T47D (cell line): Measurements from ENCODE around the gene ARL10.
A peak's percentile ranks its signal among the peaks of the same experiment; 100 is the strongest.

ENCODE experiments used
- DNase-seq, 2 experiments: peaks; one replicate each; pipeline versions ENCODE4 v3.0.0 to v3.0.0-alpha.2; 2011 to 2012; ENCODE audit warnings: low read depth in 1 of 2, low spot score in 1 of 2
- JUND ChIP-seq: IDR thresholded peaks from 2 replicates; pipeline ENCODE4 v1.6.1; 2012; ENCODE audit warnings: low read depth
- in situ Hi-C: cut with HindIII; loops from 2 replicates; pipeline ENCODE4 v1.10.0; 2016; ENCODE audit warnings: low sequenced_read_pairs, low pct_unique_long_range_greater_than_20kb

The ARL10 gene

GRCh38 chr5:176387384-176387925 is 22.2 kb downstream of the ARL10 start:
- DNase-seq, result no peak
- in situ Hi-C loops, result no loop called here
- TF ChIP-seq JUND, result no peak

DNA sequence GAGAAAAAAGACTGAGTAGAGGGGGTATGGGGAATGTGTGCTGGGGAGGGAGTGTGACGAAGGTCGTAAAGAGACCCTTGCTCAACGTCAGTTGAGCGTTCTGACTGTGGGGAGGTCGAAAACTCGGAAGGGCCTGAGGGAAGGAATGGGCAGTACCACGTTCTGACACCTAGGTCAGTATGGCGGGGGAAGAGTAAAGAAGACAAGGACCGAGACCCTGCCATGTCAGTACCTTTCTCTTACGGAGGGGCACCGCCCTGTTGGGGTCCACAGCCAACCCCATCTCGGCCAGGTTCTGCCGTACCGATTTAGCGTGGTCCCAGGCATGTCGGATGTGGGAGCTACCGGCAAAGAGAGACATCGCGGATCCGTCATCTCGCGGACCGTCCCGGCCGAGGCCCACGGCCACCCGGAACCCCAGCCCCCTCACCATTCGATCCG is 22.7 kb downstream of the ARL10 start:
- DNase-seq, result peak in 1 of 2 experiments; percentile 23
- in situ Hi-C loops, result no loop called here

DNA sequence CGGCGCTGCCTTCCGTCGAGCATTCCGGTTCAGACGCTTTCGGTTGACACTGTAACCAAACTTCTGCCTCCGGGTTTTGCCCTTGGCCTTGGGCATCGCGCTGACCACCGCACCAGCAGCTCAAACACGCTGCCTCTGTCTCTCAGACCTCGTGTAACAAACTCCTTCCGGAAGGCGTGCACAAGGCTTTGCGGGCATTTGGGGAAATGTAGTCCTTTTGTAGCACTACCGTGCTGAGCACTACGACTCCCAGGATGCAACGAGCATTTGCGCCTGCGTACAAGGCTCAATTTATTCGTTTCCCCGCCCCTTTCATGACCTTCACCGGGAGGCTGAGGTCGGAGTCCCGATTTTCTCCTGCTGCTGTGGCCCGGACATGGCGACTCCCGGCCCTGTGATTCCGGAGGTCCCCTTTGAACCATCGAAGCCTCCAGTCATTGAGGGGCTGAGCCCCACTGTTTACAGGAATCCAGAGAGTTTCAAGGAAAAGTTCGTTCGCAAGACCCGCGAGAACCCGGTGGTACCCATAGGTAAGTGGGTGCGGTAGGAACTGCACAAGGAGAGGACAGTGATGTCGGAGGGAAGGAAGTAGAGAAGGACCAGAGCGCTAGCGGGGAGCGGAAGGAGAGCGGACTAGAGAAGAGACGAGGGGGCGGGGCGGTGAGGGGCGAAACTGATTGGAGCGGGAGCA is 23.3 kb downstream of the ARL10 start, which contains the start of the genes HIGD2A and NOP16:
TSS of gene HIGD2A (plus strand) at position 308 of the 691 bp plus-strand sequence. CDS start at position 377, 69 bp downstream.
TSS of gene NOP16 (minus strand) at position 155 of the 691 bp plus-strand sequence. CDS start at position 96, 59 bp downstream.
- no peak for TF ChIP-seq JUND
- in situ Hi-C loops, result no loop called here
- peak; percentile 98 to 99 for DNase-seq

More for the DNA sequence above, 22.7 kb downstream of the ARL10 start:
- no peak for TF ChIP-seq JUND

GRCh38 chr5:176389135-176390123 is 24.1 kb downstream of the ARL10 start:
- DNase-seq, result no peak
- in situ Hi-C loops, result no loop called here
- TF ChIP-seq JUND, result no peak

- in situ Hi-C loops, result no loop called here
- no peak for DNase-seq
These were observed 26.2 kb downstream of the ARL10 start for GRCh38 chr5:176391479-176391878.

DNA sequence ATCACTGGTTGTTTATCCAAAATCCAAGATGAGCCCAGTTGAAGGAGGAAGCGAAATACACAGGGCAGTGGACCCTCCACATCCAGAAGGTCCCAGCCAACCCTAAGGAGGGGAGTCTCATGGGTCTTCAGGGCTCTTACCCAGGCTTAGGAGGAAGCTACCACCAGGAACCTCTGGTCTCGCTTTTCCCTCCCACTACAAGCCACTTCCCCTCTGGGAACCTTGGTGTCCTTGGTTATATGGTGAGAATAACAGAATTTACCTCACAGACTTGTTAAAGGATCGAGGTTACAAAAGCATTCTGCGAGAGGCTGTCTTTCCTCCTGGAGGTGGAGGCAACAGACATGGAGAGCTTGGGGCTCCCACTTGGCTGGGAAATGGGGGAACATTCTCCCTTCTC is 26.7 kb downstream of the ARL10 start:
- in situ Hi-C loops, result no loop called here
- no peak for DNase-seq
- TF ChIP-seq JUND, result no peak

More at GRCh38 chr5:176391479-176391878, 26.2 kb downstream of the ARL10 start:
- no peak for TF ChIP-seq JUND

DNA sequence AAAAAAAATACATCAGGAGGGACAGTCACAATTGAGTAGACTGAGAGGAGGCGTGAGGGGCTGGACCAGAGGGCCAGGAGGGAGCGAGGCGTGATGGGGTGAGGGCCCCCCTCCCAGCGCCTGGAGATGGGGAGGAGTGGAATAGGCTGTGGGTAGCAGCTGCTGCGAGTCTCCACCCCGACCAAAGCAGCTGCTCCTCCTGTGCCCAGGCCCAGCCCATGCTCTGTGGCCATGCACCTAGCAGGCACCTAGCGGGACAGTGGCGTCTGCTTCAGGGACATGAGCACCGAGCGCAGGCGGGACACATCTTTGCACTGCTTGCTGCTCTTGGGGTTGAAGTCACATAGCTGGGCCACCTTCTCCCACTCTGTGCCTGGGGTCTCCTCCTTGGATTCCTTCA is 27.2 kb downstream of the ARL10 start:
- no peak for TF ChIP-seq JUND
- DNase-seq, result no peak
- in situ Hi-C loops, result no loop called here

DNA sequence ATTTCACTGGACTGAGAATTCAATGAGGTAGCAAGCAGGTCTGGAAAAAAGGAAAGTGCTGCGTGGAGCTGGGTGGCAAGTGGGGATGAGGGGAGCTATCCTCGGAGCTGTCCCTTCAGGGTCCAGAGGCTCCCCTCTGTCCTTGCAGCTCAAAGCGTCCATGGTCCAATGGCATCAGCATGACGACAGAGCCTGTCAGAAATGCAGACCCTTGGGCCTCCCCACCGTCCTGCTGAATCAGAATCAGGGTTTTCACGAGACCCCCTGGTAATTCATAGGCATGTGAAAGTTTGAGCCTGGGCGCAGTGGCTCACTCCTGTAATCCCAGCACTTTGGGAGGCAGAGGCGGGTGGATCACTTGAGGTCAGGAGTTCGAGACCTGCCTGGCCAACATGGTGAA is 28.8 kb downstream of the ARL10 start:
- no peak for TF ChIP-seq JUND
- in situ Hi-C loops, result no loop called here
- DNase-seq, result no peak

GRCh38 chr5:176394881-176395675 is 29.8 kb downstream of the ARL10 start:
- TF ChIP-seq JUND, result no peak
- DNase-seq, result no peak
- in situ Hi-C loops, result no loop called here

DNA sequence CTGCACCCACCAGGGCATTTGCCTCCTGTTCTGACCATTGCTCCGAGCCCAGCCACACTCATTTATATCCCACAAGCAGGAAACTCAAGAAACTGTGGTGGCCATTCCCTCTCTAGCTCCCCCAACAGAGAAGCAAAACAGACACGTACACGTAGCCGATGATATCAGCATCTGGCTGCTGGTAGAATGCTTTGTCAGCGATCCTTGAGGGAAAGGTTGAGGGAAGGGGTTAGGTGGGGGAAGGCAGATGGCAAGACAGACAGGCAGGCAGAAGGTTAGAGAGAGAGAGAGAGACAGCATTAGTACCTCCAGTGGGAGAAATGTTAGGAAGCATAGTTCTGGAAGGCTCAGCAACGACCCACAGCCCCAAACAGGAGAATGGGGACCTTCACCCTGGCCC is 31.0 kb downstream of the ARL10 start:
- no peak for TF ChIP-seq JUND
- in situ Hi-C loops, result no loop called here
- DNase-seq, result no peak

DNA sequence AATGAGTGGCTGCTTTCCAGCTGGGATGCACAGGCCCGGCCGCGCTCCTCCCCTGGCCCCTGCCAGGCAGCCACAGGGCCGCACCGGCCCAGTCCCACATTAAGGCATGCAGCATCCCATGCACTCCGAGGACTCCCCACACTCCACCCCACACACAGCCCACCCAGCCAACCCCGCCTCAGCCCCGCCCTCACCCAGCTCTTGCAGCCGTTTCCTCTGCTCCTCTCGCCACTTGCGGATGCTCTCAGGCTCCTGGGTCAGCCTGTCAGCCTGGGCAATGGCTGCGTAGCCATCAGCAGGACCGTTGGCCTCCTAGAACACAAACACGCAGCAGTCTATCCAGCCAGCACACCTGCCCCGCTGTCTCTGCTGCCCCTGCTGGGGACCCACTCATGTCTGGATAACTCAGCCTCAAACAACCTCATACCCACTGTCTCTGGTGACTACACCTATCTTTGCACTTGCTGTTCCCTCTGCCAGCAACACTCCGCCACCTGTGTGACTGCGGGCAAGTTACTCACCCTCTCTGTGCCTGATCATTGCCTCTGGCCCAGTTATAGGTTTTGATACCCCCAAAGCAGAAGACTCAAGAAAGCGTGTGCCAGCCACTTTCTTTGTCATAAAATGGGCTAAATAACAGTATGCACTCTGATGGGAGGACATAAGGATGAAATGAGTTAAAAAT is 32.6 kb downstream of the ARL10 start:
- TF ChIP-seq JUND, result no peak
- no peak for DNase-seq
- in situ Hi-C loops, result no loop called here
